Esophagus (tissue), 2 donors: ENCODE measurements around the gene PRKAB1. TPM values are rescaled to one million over a fixed set of nuclear protein-coding genes. Genes with fewer than 3 reads are reported as not detected.

Source experiments
- H3K27ac ChIP-seq, 2 donors: one replicate each; pipeline ENCODE4 v1.5.1; 2013; ENCODE audit warnings: low read depth in 2 of 2, mild to moderate bottlenecking in 2 of 2, inconsistent platforms in 1 of 2, low read length in 1 of 2, moderate library complexity in 1 of 2
- H3K27me3 ChIP-seq, 2 donors: one replicate each; pipeline ENCODE4 v1.6.1; 2013; ENCODE audit warnings: low read length in 2 of 2, control low read depth in 1 of 2, mild to moderate bottlenecking in 1 of 2; ENCODE audit not compliant: insufficient read depth in 2 of 2, control insufficient read depth in 1 of 2
- H3K36me3 ChIP-seq, 2 donors: one replicate each; pipeline ENCODE4 v1.6.1; 2013; ENCODE audit warnings: low read length in 1 of 2; ENCODE audit not compliant: control insufficient read depth in 2 of 2, insufficient read depth in 2 of 2
- H3K4me1 ChIP-seq, 2 donors: one replicate each; pipeline ENCODE4 v1.6.1; 2013; ENCODE audit warnings: low read length in 1 of 2; ENCODE audit not compliant: control insufficient read depth in 2 of 2, insufficient read depth in 2 of 2
- H3K4me3 ChIP-seq, 2 donors: one replicate each; pipeline ENCODE4 v1.5.1; 2013; ENCODE audit warnings: low read length in 2 of 2, mild to moderate bottlenecking in 2 of 2, low read depth in 1 of 2, moderate library complexity in 1 of 2
- H3K9me3 ChIP-seq, 2 donors: one replicate each; pipeline ENCODE4 v1.6.1; 2013; ENCODE audit warnings: mild to moderate bottlenecking in 2 of 2, low read depth in 1 of 2, low read length in 1 of 2, moderate library complexity in 1 of 2; ENCODE audit not compliant: control insufficient read depth in 2 of 2, insufficient read depth in 1 of 2
- WGBS, 2 donors: extraction: QIAGEN DNeasy Blood & Tissue Kit; methylation state at CpG; one replicate each; pipeline ENCODE4 v1.1.7; 2013; 5-methylcytosine and 5-hydroxymethylcytosine counted together
- polyA plus RNA-seq, 2 donors: library from polyadenylated mRNA; stranded (reverse); fragments of 200-250 nt; gene quantifications; one replicate each; pipeline ENCODE4 v1.2.3, GENCODE V29; 2013
- donor health status: healthy with polysubstance abuse.
- donor health status: Bipolar disorder and iron deficiency.

Gene PRKAB1
- polyA plus RNA-seq, 2 donors = 28.0 to 30.8 TPM

GRCh38 chr12:119671070-119671469, 3.1 kb downstream of the PRKAB1 start:
- Histone ChIP-seq H3K4me1 (no peaks in the 10 kb centered on the region), H3K27me3 (no peaks in the 10 kb centered on the region), H3K9me3 (no peaks in the 10 kb centered on the region), H3K27ac (peak overlapping the region; percentile 62 to 81), H3K4me3 (no peak overlapping the region), H3K36me3 (peaks cover 6 to 17% of the 10 kb centered on the region in 2 donors)
- 70 to 71% methylated on average over 3 of the region's 3 CpGs for WGBS, 2 donors

- no peak overlapping the region for H3K4me3 ChIP-seq
- WGBS, 2 donors = 86 to 87% methylated on average over 8 of the region's 8 CpGs
- H3K27ac ChIP-seq = peak overlapping the region; percentile 47 to 74
- peaks cover 8 to 26% of the 10 kb centered on the region in 2 donors for H3K36me3 ChIP-seq
- no peaks in the 10 kb centered on the region for H3K27me3 ChIP-seq
- no peaks in the 10 kb centered on the region for H3K4me1 ChIP-seq
- no peaks in the 10 kb centered on the region for H3K9me3 ChIP-seq
Measured at GRCh38 chr12:119672194-119672593, 4.3 kb downstream of the PRKAB1 start.

GRCh38 chr12:119673634-119674033, 5.7 kb downstream of the PRKAB1 start:
- H3K4me3 ChIP-seq = no peak overlapping the region
- 51 to 58% methylated on average over 7 of the region's 7 CpGs for WGBS, 2 donors
- H3K9me3 ChIP-seq = no peaks in the 10 kb centered on the region
- H3K27ac ChIP-seq = peak overlapping the region; percentile 60 to 80
- H3K36me3 ChIP-seq = peaks cover 15 to 38% of the 10 kb centered on the region in 2 donors
- H3K27me3 ChIP-seq = no peaks in the 10 kb centered on the region
- H3K4me1 ChIP-seq = no peaks in the 10 kb centered on the region

GRCh38 chr12:119674560-119674959, 6.6 kb downstream of the PRKAB1 start:
- H3K36me3 ChIP-seq = peaks cover 16 to 40% of the 10 kb centered on the region in 2 donors
- peak overlapping the region; percentile 60 to 80 for H3K27ac ChIP-seq
- H3K4me1 ChIP-seq = no peaks in the 10 kb centered on the region
- no peaks in the 10 kb centered on the region for H3K27me3 ChIP-seq
- H3K9me3 ChIP-seq = no peaks in the 10 kb centered on the region
- H3K4me3 ChIP-seq = no peak overlapping the region
- 84 to 88% methylated on average over 4 of the region's 4 CpGs for WGBS, 2 donors

GRCh38 chr12:119676022-119676421, 8.1 kb downstream of the PRKAB1 start:
- Histone ChIP-seq H3K4me3 (no peak overlapping the region), H3K36me3 (peaks cover 30 to 53% of the 10 kb centered on the region in 2 donors), H3K9me3 (no peaks in the 10 kb centered on the region), H3K27ac (peak overlapping the region in 1 of 2 donors; percentile 43), H3K27me3 (no peaks in the 10 kb centered on the region), H3K4me1 (no peaks in the 10 kb centered on the region)
- 68 to 73% methylated on average over 9 of the region's 9 CpGs for WGBS, 2 donors

- H3K27ac ChIP-seq = peak overlapping the region in 1 of 2 donors; percentile 1
- H3K4me1 ChIP-seq = no peaks in the 10 kb centered on the region
- H3K9me3 ChIP-seq = no peaks in the 10 kb centered on the region
- WGBS, 2 donors = 91 to 92% methylated on average over 13 of the region's 13 CpGs
- no peaks in the 10 kb centered on the region for H3K27me3 ChIP-seq
- H3K36me3 ChIP-seq = peaks cover 33 to 57% of the 10 kb centered on the region in 2 donors
- H3K4me3 ChIP-seq = no peak overlapping the region
Measured at GRCh38 chr12:119676573-119676972, 8.6 kb downstream of the PRKAB1 start.

GRCh38 chr12:119678459-119678858, 10.5 kb downstream of the PRKAB1 start:
- H3K9me3 ChIP-seq = no peaks in the 10 kb centered on the region
- H3K27me3 ChIP-seq = no peaks in the 10 kb centered on the region
- peaks cover 33 to 62% of the 10 kb centered on the region in 2 donors for H3K36me3 ChIP-seq
- 84 to 85% methylated on average over 7 of the region's 7 CpGs for WGBS, 2 donors
- H3K4me1 ChIP-seq = no peaks in the 10 kb centered on the region
- H3K27ac ChIP-seq = no peak overlapping the region
- no peak overlapping the region for H3K4me3 ChIP-seq

- H3K27ac ChIP-seq = no peak overlapping the region
- peaks cover 30 to 57% of the 10 kb centered on the region in 2 donors for H3K36me3 ChIP-seq
- WGBS, 2 donors = 91% methylated on average over 5 of the region's 5 CpGs
- H3K4me3 ChIP-seq = no peak overlapping the region
- H3K27me3 ChIP-seq = no peaks in the 10 kb centered on the region
- H3K9me3 ChIP-seq = no peaks in the 10 kb centered on the region
- no peaks in the 10 kb centered on the region for H3K4me1 ChIP-seq
Measured at GRCh38 chr12:119679081-119679480, 11.1 kb downstream of the PRKAB1 start.

- Histone ChIP-seq H3K27me3 (no peaks in the 10 kb centered on the region), H3K36me3 (peaks cover 27 to 53% of the 10 kb centered on the region in 2 donors), H3K9me3 (no peaks in the 10 kb centered on the region), H3K4me1 (no peaks in the 10 kb centered on the region), H3K27ac (no peak overlapping the region), H3K4me3 (no peak overlapping the region)
- WGBS, 2 donors = 83 to 87% methylated on average over 10 of the region's 10 CpGs
Measured at GRCh38 chr12:119679490-119679889, 11.6 kb downstream of the PRKAB1 start.

- H3K27ac ChIP-seq = no peak overlapping the region
- 82 to 92% methylated on average over 8 of the region's 8 CpGs for whole genome bisulfite sequencing, 2 donors
- no peaks in the 10 kb centered on the region for H3K9me3 ChIP-seq
- H3K4me3 ChIP-seq = no peak overlapping the region
- peaks cover 27 to 44% of the 10 kb centered on the region in 2 donors for H3K36me3 ChIP-seq
- no peaks in the 10 kb centered on the region for H3K4me1 ChIP-seq
- no peaks in the 10 kb centered on the region for H3K27me3 ChIP-seq
Measured at GRCh38 chr12:119681111-119681510, 13.2 kb downstream of the PRKAB1 start.
